HG03159 (cell line): ENCODE data around the gene IKZF2.

ENCODE experiments used
- ATAC-seq: cut with Tn5 transposase; IDR thresholded peaks from one replicate; pipeline ENCODE4 v1.9.1; 2021; ENCODE audit warnings: mild to moderate bottlenecking, moderate library complexity; ENCODE audit not compliant: unreplicated experiment

Gene IKZF2

DNA sequence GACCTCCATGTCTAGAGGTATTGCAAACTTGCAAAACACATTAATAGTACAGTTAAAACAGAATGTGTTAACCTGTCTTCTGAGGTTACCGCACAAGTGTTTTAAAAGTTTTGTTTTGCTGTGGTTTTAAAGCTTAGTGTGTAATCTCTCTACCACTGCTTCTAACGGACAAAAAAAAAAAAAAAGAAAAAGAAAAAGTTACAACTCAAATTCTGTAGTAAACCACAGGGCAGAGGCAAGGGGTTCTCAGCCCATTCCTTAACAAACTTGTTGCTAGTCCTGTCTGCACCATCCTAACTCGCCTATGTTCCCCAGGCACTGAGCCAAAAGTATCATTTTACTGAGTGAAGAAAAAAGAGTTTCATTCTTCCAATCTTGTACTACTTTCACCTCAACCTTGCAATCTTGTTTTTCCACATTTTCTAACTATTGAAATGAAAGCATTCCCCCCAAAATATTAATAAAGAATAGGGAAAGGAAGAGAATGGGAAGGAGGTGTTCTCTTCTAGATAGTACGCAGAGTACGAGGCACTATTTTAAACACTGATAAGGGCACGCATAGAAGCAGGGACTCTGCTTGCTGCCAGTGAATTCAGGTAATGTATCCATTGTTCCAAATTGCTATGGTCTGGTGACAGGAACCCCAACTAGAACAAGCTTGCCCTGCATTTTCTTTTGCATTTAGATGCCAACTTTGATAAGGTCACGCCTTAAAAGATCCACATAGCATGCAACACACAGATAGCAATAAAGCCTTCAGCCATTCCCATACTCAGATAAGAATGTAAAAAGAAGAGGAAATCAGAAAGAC is 47.1 kb downstream of the IKZF2 start:
- no peak for ATAC-seq

DNA sequence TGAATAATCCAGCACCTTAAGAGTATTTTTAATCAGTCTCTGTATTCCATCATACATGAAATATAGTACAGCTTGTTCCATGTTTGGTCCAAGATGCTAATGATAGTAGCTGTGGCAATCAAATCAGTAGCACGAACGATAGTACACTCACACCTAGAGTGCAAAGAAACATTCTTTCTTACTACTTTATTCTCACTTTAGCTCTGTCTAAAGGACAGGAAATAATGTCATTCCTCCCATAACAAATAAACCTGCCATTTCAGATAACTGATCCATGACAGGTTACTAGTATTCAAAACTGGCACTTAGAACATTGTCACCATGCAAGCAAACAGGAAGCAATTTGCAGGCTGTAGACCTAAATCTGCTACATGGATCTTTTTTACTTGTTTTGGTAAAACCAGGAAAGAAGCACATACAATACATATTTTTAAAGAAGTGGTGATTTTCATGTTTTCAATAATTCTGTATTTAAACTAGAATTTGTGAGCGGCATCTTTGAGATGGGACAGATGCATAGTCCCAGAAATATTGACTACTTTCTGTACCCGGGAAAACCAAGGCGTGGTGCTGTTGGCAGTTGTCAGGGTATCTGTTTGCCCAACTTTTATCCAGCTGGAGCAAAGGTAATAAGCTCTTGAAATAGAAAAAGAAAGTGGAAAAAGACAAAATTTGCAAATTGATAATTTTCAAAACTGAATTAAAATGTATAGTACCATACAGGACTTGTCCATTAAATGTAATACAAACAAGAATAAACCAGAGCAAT is 49.5 kb downstream of the IKZF2 start:
- ATAC-seq: no peak

DNA sequence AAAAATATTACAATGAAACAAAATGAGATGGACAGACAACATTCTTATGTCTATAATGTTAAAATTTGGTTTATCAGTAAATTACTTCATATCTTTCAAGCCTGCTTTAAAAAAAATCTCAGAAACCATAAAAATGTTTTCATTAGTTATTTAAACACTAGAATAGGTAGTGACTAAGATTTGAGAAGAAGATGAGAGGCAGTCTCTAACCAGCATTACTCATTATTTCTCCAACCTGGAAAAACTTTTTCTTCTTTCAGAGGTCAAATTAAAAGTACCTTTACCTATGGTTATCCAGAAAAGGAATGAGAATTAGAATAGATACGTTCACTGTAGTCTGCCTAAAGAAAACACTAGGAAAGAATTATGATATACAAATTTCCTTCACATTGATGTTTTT is 50.3 kb downstream of the IKZF2 start:
- no peak for ATAC-seq

DNA sequence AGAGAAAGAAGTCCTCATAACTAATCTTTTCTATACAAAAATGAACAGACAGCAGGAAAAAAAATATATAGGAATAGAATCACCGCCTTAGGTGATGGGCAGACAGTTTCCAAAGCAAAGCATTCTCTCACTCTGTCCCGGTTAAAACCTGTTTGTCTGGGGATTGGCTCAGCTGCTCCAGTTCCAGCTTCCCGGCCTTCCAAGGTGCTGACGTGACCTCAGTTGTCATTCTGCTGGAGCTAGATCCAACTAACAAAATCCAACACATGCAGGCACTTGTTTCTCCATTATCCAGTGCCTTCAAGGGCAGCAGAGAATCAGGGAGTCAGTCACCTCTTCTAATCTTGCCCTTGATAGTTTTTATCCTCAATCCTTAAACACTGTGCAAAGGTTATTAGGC is 52.8 kb downstream of the IKZF2 start:
- no peak for ATAC-seq

DNA sequence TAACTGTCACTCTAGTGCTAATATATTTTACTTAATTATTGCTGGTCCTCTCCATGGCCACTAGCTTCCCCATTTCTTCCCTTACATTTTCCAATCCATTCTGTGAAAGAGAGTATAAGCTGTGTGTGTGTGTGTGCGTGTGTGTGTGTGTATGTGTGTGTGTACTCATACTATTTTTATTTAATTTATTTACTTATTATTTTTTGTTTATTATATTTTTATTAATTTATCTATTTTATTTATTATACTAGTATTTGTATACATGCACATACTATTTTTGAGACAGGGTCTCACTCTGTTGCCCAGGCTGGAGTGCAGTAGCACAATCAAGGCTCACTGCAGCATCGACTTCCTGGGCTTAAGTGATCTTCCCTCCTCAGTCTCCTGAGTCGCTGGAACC is 59.6 kb downstream of the IKZF2 start:
- ATAC-seq: no peak

DNA sequence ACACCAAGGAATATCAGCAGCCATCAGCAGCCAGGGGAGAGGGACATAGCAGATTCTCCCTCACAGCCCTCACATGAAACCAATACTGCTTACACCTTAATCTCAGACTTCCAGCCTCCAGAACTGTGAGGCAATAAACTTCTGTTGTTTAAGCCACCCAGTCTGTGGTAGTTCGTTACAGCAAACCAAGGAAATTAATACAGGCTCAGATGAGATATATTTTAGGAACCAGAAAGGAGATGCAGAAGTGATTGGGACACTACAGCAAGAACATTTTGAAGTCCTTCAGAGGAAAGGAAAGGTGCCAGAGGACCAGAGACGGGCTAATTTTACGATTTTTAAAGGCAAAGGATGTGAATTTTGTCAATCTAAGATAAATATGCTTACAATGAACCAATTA is 60.6 kb downstream of the IKZF2 start:
- no peak for ATAC-seq

DNA sequence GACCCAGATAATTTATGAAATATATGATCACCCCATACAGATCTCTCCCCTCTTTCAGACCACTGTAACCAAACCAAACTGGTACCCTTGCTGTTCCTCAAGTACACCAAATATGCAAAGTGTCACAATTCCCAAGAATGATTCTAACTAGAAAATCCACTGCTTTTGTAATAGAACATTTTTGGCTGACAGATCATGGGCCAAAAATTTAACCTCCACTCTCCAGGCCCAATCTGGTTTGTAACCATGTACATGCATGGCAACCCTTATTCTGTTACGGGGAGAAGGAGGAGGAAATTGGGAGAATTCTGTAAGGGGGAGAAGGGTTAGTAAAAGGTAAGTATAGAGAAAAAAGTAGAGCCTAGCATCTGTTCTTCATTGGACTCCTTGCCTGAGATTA is 62.0 kb downstream of the IKZF2 start:
- ATAC-seq: no peak

DNA sequence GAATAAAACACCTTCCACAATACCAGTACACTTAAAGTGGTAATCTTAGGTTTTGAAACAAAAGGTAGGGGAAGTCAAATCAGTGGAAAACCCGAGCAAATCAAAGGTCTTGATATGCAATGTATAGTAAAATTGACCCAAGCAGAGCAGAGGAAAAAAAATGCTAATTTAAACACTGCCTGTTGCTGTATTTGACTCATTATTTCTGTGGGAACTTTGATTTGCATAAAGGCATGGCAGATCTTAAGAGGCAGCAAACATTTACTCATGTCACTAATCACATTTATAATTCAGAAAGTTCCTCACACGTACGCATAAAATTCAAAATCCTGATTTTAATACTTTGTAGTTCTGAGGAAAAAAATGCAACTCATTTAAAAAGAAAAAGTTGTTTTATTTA is 64.4 kb downstream of the IKZF2 start:
- ATAC-seq: peak; percentile 68

DNA sequence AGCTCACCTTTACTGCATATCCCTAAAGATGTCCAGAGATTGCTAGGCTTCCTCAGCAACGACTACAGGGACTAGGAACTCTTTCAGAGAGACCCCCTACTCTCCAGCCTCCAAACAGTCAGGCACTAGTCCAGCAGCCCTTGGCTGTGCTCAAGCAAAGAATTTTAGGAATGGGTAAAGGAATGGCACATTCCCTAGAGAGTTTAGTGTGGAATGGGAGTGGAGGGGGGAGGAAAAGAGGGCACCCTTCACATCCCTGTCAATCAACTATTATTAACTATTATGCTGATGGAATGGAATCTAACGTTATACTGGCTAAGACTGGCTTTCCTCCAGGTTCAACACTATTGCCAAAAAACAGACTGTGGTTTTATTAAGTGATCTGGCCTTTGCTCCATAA is 64.8 kb downstream of the IKZF2 start:
- no peak for ATAC-seq

DNA sequence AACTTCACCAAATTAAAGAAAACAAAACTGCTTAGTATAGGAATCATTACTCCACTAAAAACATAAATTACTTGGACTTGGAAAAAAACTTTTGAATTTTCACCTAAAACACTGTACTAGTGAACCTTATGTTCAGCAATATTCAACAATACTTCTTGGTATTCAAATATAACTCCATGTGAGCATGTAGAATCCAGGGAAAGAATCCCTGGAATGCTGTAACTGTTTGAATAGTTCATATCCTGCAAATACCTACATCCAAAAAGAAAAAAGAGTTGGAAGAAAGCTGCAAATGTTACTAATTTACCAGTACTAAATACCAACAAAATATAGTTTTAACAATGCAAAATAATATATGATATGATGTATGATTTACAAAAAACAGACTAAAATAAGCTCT is 65.4 kb downstream of the IKZF2 start:
- ATAC-seq: no peak

DNA sequence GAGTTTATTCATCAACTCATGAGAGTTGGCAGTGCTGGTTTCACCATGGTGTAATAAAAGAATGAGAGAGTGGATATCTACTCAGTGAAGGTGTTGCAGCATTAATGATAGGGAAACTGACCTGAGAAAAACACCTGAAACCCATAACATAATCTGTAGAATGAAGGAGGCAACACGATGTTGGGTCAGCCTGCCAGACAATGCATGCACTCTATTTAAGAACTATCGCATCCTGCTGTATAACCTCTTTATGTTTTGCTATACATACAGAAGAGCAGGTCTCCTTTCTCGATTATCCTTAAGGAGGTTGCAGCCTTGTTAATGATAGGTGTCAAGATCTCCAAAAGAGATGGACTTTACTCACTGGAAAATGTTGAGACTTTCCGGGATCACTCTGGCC is 65.9 kb downstream of the IKZF2 start:
- no peak for ATAC-seq

DNA sequence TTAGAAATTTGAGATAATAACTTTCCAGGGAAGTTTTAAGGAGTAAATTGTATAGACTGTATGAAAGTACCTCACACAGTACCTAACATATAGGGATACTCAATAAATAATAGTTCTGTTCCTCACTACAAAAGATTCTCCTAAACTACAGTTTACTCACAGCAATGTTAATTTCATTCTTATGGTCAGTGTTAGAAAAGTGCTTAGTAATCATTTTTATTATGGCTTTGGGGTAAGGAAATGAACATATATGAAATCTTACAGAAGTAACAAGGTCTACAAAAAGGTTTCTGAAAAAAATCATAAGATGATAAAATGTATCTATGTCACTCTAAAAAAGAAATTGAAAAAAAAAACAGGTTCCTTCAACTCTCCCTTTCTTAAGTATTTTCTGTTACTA is 67.2 kb downstream of the IKZF2 start:
- no peak for ATAC-seq

DNA sequence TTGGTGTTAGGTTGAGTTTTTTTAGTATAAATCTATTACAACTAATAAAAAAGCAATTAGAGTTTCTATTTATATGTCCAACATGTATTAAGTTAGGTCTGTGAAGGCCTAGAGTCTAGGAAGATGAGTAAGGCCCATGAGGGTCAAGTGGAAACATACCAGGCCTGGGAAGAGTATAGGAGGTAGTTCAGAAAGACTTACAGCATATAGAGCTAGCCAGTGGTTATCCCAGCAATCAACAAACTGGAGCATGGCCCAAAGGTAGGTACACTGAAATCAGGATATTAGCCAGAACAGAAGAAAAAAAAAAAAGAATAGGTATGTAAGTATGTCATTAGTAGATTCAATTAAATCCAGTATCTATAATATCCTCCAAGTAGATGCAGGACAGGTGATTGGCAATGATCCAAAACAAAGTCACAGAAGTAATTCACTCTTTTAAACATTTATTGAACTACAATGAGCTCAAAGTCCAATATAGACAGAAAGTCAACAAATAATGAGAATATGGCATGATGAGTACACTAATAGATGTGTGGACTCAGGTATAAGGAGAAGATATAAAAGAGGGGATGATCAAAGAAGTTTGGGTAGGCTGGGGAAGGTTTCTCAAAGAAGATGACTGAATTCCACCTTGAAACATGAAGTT is 70.3 kb downstream of the IKZF2 start:
- no peak for ATAC-seq

DNA sequence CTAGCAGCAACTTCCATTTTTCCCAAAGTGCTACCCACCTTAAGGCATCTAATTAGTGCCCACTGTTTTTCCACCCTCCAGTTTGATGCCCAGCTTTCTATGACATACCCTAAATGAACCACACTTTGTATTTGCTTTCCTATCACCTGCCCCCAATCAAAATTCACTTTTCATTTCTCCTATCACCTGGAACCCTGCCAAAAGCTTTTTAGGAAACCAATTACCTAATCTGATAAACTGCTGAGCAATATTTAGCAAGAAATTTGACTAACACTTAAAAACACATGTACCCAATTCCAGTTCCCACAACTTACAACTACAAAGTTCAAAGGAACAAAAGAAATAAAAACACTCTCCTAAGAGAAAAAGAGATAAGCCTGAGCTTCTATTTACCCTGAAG is 71.7 kb downstream of the IKZF2 start:
- ATAC-seq: no peak

DNA sequence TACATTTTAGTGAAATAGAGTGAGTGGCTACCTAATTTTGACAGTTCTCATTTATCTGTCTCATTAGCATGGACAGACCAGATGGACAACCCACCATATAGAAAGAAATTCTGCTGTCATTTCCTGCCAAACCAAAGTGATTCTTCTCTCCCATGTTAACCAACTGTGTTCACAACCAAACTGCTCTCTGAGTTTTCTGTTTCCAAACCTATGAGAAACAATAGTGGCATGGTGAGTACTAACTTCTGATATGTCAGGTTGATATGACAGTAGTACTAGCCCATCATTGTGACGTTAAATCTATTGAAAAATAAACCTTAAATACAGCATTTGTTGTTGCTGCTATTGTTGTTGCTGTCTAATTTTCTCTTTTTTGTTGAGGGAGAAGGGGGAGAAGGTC is 72.7 kb downstream of the IKZF2 start:
- no peak for ATAC-seq

DNA sequence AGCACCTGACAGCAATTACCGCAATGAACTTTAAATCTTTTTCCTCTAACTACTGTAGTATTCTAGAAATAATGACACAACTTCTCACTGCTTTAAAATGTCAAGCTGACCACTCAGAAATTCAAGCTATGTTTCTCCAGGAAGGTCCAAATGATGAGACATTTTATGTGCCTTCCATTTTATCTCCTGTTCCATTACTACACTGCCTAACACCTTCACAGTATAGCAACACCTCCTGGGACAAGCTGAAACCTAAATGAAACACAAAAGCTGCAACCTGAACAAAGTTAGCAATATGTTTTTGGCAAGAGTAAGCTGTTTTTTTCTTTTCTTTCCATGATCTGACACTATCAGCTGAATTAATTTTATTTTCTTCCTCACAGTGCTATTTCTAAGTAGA is 81.9 kb downstream of the IKZF2 start:
- no peak for ATAC-seq

DNA sequence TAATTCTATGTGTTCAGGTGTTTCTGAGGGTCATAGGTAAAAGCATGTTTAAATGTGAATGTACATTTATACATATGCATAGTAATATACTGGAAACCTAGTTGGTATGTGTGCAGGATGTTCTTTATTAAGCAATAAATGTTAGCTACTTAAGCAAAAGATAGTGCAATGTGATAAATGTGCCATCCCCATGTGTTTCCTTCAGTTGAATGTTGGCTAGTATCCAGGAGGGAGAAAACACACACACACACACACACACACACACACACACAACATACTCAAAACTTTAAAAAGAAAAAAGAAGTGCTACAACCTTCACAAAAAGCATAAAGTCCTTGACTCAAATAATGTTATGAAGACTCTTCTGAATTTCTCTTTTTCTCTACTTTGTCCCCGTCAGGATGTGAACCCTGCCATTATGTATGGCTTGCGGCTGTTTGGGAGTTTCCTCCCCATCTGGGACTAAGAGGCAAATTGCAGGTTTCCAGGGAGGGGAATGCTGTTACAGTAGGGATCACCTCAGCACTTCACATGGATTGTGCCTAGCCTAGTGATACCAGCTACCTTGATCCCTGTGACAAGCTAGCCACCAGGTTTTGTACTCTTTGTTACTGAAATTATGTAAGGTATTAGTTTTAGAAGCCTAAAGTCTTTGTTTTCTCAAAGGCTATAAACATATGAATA is 82.6 kb downstream of the IKZF2 start:
- no peak for ATAC-seq

DNA sequence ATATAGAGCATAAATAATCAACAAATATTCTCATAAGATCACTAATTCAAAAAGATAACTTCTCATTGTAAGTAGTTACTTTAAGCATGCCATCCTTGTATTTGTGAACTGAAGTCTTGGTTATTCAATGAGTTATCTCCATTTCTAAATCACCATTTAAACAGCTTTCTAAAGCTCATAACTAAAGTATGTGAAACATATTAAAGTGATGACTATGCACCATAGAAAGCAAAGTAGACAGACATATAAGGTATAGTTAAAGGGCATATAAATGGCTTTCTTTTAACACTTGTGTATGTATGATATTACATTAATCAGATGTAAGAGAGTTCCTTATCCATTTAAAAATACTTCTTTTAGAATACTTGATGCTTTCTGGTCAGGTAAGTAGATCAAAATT is 83.5 kb downstream of the IKZF2 start:
- no peak for ATAC-seq

DNA sequence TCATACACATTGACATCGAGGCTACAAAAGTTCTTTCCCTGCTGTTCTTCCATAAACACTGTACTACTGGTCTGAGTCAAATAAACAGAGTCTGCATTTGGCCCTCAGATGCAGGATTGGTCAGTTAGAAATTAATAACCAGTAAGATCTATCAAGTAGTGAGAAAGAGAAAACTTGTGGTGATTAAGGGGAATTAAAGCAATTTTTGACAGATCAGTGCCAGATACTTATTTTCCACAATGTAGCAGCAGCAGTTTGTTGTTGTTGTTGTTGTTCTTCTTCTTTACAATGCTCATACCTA is 85.0 kb downstream of the IKZF2 start:
- peak; percentile 44 for ATAC-seq

DNA sequence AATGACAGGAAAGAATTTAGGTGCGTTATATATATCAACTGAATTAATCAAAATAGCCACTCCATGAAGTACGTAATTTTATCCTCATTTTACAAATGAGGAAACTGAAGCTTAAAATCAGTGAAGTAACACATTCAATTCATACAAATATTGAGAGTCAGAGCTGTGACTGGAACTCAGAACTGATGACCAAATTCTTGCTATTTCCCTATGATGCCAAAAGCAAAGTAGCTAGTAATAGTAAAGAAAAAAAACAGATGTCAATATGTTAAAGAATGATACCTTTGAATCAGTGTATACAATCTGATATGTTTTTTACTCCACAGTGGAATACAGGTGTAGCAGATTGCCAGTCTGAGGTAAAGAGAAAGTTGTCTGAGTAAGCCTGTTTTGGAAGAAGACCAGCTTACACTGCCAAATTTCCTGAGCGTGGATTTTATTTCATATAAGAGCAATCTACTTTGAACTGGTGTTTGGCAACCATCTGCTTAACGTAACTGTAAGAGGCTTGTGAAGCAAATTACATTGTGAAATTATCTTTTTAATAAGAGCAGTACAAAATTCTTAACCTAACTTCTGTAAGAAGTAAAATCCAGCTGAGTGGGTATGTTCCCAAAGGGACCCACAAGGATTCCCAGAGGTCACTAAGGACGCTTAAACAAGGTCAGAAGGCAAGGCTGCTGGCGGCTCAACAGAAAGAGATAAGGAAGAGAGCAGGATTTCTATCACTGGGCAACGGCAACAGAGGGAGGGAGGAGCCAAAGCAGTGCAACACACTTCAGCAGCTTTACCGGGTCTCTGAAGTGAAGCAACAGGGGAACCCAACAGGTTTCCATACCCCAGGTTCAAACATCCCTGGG is 85.6 kb downstream of the IKZF2 start:
- peak; percentile 72 for ATAC-seq

DNA sequence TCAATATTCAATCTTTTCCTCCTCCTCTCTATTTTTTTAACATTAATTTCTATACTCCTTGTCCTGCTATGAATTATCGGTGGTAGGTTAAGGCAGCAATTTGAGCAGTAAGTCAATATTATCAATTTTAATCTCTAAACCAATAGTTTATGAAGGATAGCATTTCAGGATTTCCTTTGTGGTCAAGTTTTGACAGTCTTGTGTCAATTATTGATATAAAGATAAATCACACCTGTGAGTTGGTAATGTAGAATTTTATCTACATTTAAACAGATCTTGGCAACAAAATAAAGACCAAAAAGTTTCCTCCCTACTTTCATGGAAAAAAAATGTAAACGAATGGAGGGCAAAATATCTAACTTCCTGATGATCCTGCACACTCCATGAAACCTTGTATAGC is 87.3 kb downstream of the IKZF2 start:
- ATAC-seq: no peak
